Measurements from ENCODE around the gene INPP4A.
A peak's percentile ranks its signal among the peaks of the same experiment; 100 is the strongest.

The INPP4A gene

GRCh38 chr2:98476192-98476868 lies 31.7 kb downstream of the INPP4A start:
- peak; percentile 7 for DNase-seq (ENCODE audit: low spot score)

GRCh38 chr2:98477036-98477435 lies 32.4 kb downstream of the INPP4A start:
- no peak for DNase-seq (ENCODE audit: low spot score)

- no peak for DNase-seq (ENCODE audit: low spot score)
Observed at GRCh38 chr2:98477506-98477905, 32.8 kb downstream of the INPP4A start.

GRCh38 chr2:98478088-98478551 lies 33.5 kb downstream of the INPP4A start:
- no peak for DNase-seq (ENCODE audit: low spot score)

- no peak for DNase-seq (ENCODE audit: low spot score)
Observed at GRCh38 chr2:98478907-98479306, 34.2 kb downstream of the INPP4A start.

- DNase-seq (ENCODE audit: low spot score): no peak
Observed at GRCh38 chr2:98479371-98479770, 34.7 kb downstream of the INPP4A start.

GRCh38 chr2:98479959-98480524 lies 35.4 kb downstream of the INPP4A start:
- no peak for DNase-seq (ENCODE audit: low spot score)

GRCh38 chr2:98480598-98480997 lies 35.9 kb downstream of the INPP4A start:
- DNase-seq (ENCODE audit: low spot score): no peak

GRCh38 chr2:98482362-98482761 lies 37.7 kb downstream of the INPP4A start:
- no peak for DNase-seq (ENCODE audit: low spot score)

GRCh38 chr2:98483257-98483861 lies 38.7 kb downstream of the INPP4A start:
- DNase-seq (ENCODE audit: low spot score): no peak

GRCh38 chr2:98484121-98484557 lies 39.5 kb downstream of the INPP4A start:
- no peak for DNase-seq (ENCODE audit: low spot score)

GRCh38 chr2:98484652-98485452 lies 40.2 kb downstream of the INPP4A start:
- DNase-seq (ENCODE audit: low spot score): no peak

GRCh38 chr2:98485453-98485755 lies 40.7 kb downstream of the INPP4A start:
- DNase-seq (ENCODE audit: low spot score): no peak

GRCh38 chr2:98486374-98486981 lies 41.8 kb downstream of the INPP4A start:
- no peak for DNase-seq (ENCODE audit: low spot score)

- no peak for DNase-seq (ENCODE audit: low spot score)
Observed at GRCh38 chr2:98487101-98487805, 42.6 kb downstream of the INPP4A start.

- DNase-seq (ENCODE audit: low spot score): peak; percentile 8
Observed at GRCh38 chr2:98487806-98488189, 43.1 kb downstream of the INPP4A start.

- no peak for DNase-seq (ENCODE audit: low spot score)
Observed at GRCh38 chr2:98488252-98488651, 43.6 kb downstream of the INPP4A start.

GRCh38 chr2:98489486-98489885 lies 44.8 kb downstream of the INPP4A start:
- no peak for DNase-seq (ENCODE audit: low spot score)

GRCh38 chr2:98489971-98490962 lies 45.6 kb downstream of the INPP4A start:
- no peak for DNase-seq (ENCODE audit: low spot score)

GRCh38 chr2:98492441-98492840 lies 47.8 kb downstream of the INPP4A start:
- no peak for DNase-seq (ENCODE audit: low spot score)

GRCh38 chr2:98494699-98495098 lies 50.0 kb downstream of the INPP4A start:
- DNase-seq (ENCODE audit: low spot score): no peak

Data from LoVo (cell line).